ENCODE measurements around the gene CHRM2.

The CHRM2 gene

GRCh38 chr7:137038706-137039105 lies 170.3 kb downstream of the CHRM2 start:
- no peak for DNase-seq

GRCh38 chr7:137040745-137041144 lies 172.3 kb downstream of the CHRM2 start:
- DNase-seq = no peak

GRCh38 chr7:137045573-137045972 lies 177.1 kb downstream of the CHRM2 start:
- DNase-seq = no peak

- DNase-seq = no peak
Observed at GRCh38 chr7:137069249-137069963, 201.0 kb downstream of the CHRM2 start.
